GM19328 (cell line): ENCODE measurements around the gene GNAI1.

Source experiments
- ATAC-seq: cut with Tn5 transposase; IDR thresholded peaks from one replicate; pipeline ENCODE4 v1.9.1; 2021; ENCODE audit warnings: mild to moderate bottlenecking, moderate library complexity; ENCODE audit not compliant: unreplicated experiment

The GNAI1 gene

GRCh38 chr7:80131675-80132435, 2.8 kb upstream of the GNAI1 start:
- no peak for ATAC-seq

GRCh38 chr7:80132594-80132993, 2.0 kb upstream of the GNAI1 start:
- ATAC-seq = no peak

- no peak for ATAC-seq
Observed at GRCh38 chr7:80133361-80134114, 1.1 kb upstream of the GNAI1 start.

GRCh38 chr7:80134115-80134535, 506 bp upstream of the GNAI1 start:
- no peak for ATAC-seq

- ATAC-seq = no peak
Observed at GRCh38 chr7:80135309-80136104, 876 bp downstream of the GNAI1 start.

- no peak for ATAC-seq
Observed at GRCh38 chr7:80136261-80137055, 1.8 kb downstream of the GNAI1 start.

GRCh38 chr7:80137410-80137809, 2.8 kb downstream of the GNAI1 start:
- no peak for ATAC-seq

- ATAC-seq = no peak
Observed at GRCh38 chr7:80139236-80139635, 4.6 kb downstream of the GNAI1 start.

- no peak for ATAC-seq
Observed at GRCh38 chr7:80140388-80140787, 5.8 kb downstream of the GNAI1 start.

GRCh38 chr7:80141376-80141775, 6.7 kb downstream of the GNAI1 start:
- no peak for ATAC-seq

- no peak for ATAC-seq
Observed at GRCh38 chr7:80142853-80143580, 8.4 kb downstream of the GNAI1 start.

GRCh38 chr7:80145780-80146422, 11.3 kb downstream of the GNAI1 start:
- no peak for ATAC-seq

- no peak for ATAC-seq
Observed at GRCh38 chr7:80146545-80147182, 12.0 kb downstream of the GNAI1 start.

GRCh38 chr7:80147543-80148391, 13.1 kb downstream of the GNAI1 start:
- ATAC-seq = no peak

- no peak for ATAC-seq
Observed at GRCh38 chr7:80150611-80151273, 16.1 kb downstream of the GNAI1 start.

GRCh38 chr7:80151274-80151665, 16.6 kb downstream of the GNAI1 start:
- no peak for ATAC-seq

- no peak for ATAC-seq
Observed at GRCh38 chr7:80153446-80153845, 18.8 kb downstream of the GNAI1 start.
